Measurements from ENCODE around the gene SPHK2. TPM values are rescaled to one million over a fixed set of nuclear protein-coding genes. Genes with fewer than 3 reads are reported as not detected.
A peak's percentile ranks its signal among the peaks of the same experiment; 100 is the strongest.
"Not testable (repeated sequence)": the region's sequence is repeated elsewhere in the genome, so short reads cannot be mapped to it uniquely, and the experiment has no call there.

SPHK2 gene
- total RNA-seq, 4 donors from 2014 or later = 28.0 to 34.7 (median 30.1) TPM

GRCh38 chr19:48631225-48631624, 11.9 kb downstream of the SPHK2 start:
- Histone ChIP-seq H3K4me3 (no peak overlapping the region), H3K4me1 (peaks cover 0 to 75% (median 41%) of the 10 kb centered on the region in 4 donors), H3K36me3 (peaks cover 0 to 61% (median 0%) of the 10 kb centered on the region in 3 donors), H3K27me3 (no peaks in the 10 kb centered on the region), H3K9me3 (no peaks in the 10 kb centered on the region), H3K27ac (peak overlapping the region in 3 of 4 donors; percentile 77 to 81 (median 78))
- DNase-seq (ENCODE audit: low spot score in 2 of 2) = no peak
- TF ChIP-seq POLR2A (IDR thresholded peaks at IDR 0.05) (no peak), EP300 (IDR thresholded peaks at IDR 0.05) (no peak)
- TF ChIP-seq, protein P1, sequence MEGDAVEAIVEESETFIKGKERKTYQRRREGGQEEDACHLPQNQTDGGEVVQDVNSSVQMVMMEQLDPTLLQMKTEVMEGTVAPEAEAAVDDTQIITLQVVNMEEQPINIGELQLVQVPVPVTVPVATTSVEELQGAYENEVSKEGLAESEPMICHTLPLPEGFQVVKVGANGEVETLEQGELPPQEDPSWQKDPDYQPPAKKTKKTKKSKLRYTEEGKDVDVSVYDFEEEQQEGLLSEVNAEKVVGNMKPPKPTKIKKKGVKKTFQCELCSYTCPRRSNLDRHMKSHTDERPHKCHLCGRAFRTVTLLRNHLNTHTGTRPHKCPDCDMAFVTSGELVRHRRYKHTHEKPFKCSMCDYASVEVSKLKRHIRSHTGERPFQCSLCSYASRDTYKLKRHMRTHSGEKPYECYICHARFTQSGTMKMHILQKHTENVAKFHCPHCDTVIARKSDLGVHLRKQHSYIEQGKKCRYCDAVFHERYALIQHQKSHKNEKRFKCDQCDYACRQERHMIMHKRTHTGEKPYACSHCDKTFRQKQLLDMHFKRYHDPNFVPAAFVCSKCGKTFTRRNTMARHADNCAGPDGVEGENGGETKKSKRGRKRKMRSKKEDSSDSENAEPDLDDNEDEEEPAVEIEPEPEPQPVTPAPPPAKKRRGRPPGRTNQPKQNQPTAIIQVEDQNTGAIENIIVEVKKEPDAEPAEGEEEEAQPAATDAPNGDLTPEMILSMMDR (IDR thresholded peaks at IDR 0.05) = no peak
- 54 to 67% methylated on average over 3 of the region's 3 CpGs for WGBS, 2 donors

DNA sequence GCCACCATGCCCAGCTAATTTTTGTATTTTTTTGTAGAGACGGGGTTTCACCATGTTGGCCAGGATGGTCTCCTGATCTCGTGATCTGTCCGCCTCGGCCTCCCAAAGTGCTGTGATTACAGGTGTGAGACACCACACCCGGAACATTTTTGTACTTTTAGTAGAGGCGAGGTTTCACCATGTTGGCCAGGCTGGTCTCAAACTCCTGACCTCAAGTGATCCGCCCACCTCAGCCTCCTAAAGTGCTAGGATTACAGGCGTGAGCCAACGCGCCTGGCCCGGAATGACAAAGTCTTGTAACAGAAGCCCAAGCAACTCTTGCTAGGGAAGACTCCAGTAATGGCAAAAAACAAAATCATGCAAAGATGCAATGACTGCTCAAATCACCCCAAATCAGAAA, 13.0 kb downstream of the SPHK2 start:
- WGBS, 2 donors = 87 to 89% methylated on average over 10 to 11 of the region's 11 CpGs

DNA sequence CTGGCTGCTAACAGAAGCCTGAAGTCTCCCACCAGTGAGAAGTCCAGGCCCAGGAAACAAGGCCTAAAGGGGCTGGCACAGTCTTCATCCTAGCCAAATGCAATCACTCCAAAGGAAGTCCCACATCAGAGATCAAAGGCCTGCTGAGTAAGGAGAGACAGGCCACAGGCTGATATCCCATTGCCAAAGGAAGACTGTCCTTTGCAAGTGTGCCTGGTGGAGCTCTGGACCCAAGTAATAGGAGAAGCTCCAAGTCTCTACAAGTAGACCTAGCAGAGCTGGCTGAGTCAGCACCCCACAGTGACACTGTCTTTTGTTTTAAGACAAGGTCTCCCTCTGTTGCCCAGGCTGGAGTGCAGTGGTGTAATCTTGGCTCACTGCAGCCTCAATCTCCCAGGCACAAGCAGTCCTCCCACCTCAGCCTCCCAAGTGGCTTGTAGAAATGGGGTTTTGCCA, 13.4 kb downstream of the SPHK2 start:
- TF ChIP-seq EP300 (IDR thresholded peaks at IDR 0.05) (no peak), POLR2A (IDR thresholded peaks at IDR 0.05) (no peak)
- TF ChIP-seq, protein P1 (IDR thresholded peaks at IDR 0.05) = no peak
- no peak overlapping the region for H3K4me3 ChIP-seq
- H3K27me3 ChIP-seq = no peaks in the 10 kb centered on the region
- no peak for DNase-seq (ENCODE audit: low spot score in 2 of 2)
- peaks cover 0 to 84% (median 45%) of the 10 kb centered on the region in 4 donors for H3K4me1 ChIP-seq
- no peaks in the 10 kb centered on the region for H3K9me3 ChIP-seq
- H3K27ac ChIP-seq = peak overlapping the region; percentile 94 to 99 (median 99)
- peaks cover 0 to 49% (median 0%) of the 10 kb centered on the region in 3 donors for H3K36me3 ChIP-seq

More for the DNA sequence above, 13.0 kb downstream of the SPHK2 start:
- not testable (repeated sequence) for DNase-seq (ENCODE audit: low spot score in 2 of 2); H3K9me3 ChIP-seq; H3K4me3 ChIP-seq; H3K27me3 ChIP-seq
- Histone ChIP-seq H3K27ac (peak overlapping the region in 3 of 4 donors; percentile 29 to 99 (median 94)), H3K4me1 (peaks cover 0 to 84% (median 45%) of the 10 kb centered on the region in 4 donors), H3K36me3 (peaks cover 0 to 53% (median 0%) of the 10 kb centered on the region in 3 donors)

GRCh38 chr19:48633148-48634035, 14.1 kb downstream of the SPHK2 start:
- Histone ChIP-seq H3K27ac (peak overlapping the region; percentile 94 to 99 (median 99)), H3K4me3 (peak overlapping the region in 1 of 4 donors; percentile 30), H3K36me3 (peaks cover 0 to 42% (median 0%) of the 10 kb centered on the region in 3 donors), H3K4me1 (peaks cover 0 to 84% (median 46%) of the 10 kb centered on the region in 4 donors), H3K9me3 (no peaks in the 10 kb centered on the region), H3K27me3 (no peaks in the 10 kb centered on the region)
- no peak for DNase-seq (ENCODE audit: low spot score in 2 of 2)
- 67 to 69% methylated on average over 22 of the region's 22 CpGs for WGBS, 2 donors
- no peak for TF ChIP-seq POLR2A (IDR thresholded peaks at IDR 0.05)

- 39% methylated on average over 7 of the region's 7 CpGs for WGBS, 2 donors
- Histone ChIP-seq H3K9me3 (no peaks in the 10 kb centered on the region), H3K4me1 (peaks cover 0 to 84% (median 51%) of the 10 kb centered on the region in 4 donors), H3K36me3 (peaks cover 0 to 36% (median 0%) of the 10 kb centered on the region in 3 donors), H3K27me3 (no peaks in the 10 kb centered on the region), H3K4me3 (peak overlapping the region in 2 of 4 donors; percentile 30 to 85), H3K27ac (peak overlapping the region; percentile 94 to 99 (median 99))
- DNase-seq (ENCODE audit: low spot score in 2 of 2) = no peak
- TF ChIP-seq POLR2A (IDR thresholded peaks at IDR 0.05) (no peak), EP300 (IDR thresholded peaks at IDR 0.05) (no peak)
- TF ChIP-seq, protein P1 (IDR thresholded peaks at IDR 0.05) = no peak
Measured at GRCh38 chr19:48634036-48634342, 14.7 kb downstream of the SPHK2 start.
